Left hindlimb (tissue), 1 donor: ENCODE measurements around the gene LRRK1.
A peak's percentile ranks its signal among the peaks of the same experiment; 100 is the strongest.

Source experiments
- DNase-seq: peaks from one replicate; pipeline ENCODE4 v3.0.0-alpha.2; 2018

The LRRK1 gene

DNA sequence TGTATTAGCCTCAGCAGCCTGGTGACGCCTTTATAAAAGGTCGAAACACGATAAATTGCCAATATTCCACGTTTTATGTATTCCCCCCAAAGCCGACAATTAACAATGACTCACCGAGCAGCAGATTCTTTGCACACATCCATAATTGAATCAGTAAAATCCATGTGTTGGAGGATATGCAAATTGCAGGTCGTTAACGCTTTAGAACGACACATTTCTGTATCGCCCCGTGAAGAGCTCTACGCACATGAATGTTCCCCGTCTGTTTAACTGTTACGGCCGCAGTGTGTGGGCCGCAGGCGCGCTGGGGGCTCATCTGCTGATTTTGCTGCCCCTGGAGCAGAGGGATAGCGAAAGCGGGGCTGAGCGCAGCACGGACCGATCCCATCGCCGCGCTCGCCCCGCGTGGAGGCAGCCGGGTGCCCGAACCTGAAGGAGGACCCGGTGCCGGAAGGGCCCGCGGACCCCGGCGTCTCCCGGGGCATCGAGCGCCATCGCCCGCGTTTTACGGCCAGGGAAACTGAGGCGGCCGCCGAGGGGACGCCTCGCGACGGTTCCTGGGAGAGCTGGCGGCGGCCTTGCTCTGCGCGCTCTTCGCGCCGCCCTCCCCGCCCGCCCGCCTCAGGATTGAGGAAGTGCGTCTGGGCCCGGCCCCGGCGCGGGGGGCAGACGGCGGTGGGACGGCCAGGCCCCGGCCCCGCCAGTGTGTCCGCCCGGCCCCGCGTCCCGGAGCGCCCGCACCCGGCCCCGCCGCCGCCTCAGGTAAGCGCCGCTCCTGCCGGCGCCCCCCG is at the start of gene LRRK1:
LRRK1 (plus strand) TSS at position 668 of the 791 bp plus-strand sequence. CDS start 5,276 bp downstream, outside the sequence.
- DNase-seq, result peak; percentile 64

GRCh38 chr15:100873029-100873677 is 46.0 kb upstream of the LRRK1 start:
- peak; percentile 66 for DNase-seq

DNA sequence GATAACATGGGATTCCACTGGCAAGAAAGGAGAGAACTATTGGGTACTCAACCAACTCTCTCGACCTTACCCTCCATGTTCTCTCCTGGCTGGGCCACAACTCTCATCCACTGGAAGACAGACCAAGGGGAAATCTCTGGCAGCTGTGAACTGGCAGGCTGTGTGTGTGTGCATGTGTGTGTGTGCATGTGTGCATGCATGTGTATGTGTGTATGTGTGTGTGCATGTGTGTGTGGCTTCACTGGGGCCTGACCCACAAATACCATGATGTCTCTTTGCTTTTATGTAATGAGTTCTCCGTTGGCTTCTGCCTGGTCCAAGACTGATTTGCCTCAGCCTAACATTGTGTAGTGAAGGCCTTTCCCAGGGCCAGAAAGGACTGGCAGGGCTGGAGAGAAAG is 43.7 kb upstream of the LRRK1 start:
- DNase-seq, result no peak

- no peak for DNase-seq
These were observed 43.2 kb upstream of the LRRK1 start for GRCh38 chr15:100875976-100876375.

DNA sequence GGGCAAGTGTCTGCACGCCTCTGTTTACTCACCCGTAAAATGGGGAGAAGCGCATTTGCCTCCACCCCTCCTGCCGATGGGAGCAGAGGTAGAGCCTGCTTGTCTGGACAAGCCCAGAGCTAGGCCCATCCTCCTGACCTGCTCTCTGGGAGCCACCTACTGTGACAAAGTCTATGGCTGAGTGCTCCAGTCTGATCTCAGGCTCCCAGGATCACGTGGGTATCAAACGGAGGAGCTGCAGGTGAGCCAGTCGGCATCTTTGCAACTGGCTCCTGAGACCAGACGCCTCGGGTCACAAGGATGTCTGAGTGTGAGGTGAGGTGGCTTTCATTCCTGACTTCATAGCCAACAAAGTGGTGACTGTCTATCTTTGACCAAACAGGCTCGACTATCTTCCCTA is 41.6 kb upstream of the LRRK1 start:
- no peak for DNase-seq

- DNase-seq, result no peak
These were observed 41.0 kb upstream of the LRRK1 start for GRCh38 chr15:100878130-100878529.

DNA sequence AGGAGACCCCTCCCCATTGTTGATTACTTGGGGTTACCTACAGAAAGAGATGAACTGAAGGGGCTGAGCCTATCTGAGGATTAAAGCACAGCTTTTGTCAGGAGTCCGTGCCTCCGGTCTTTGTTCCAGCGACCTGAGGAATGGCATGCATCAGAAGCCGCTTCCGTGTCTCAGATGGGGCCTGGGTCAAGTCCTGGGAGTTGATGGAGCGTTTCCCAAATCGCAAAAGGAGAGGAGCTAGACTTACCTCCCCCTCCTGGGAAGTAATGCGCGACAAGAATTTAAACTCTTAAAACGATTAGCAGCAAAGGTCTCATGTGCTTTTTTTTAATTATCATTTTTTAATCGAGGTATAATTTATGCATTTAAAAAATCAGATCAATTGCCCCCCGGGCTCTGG is 40.5 kb upstream of the LRRK1 start:
- DNase-seq, result no peak

DNA sequence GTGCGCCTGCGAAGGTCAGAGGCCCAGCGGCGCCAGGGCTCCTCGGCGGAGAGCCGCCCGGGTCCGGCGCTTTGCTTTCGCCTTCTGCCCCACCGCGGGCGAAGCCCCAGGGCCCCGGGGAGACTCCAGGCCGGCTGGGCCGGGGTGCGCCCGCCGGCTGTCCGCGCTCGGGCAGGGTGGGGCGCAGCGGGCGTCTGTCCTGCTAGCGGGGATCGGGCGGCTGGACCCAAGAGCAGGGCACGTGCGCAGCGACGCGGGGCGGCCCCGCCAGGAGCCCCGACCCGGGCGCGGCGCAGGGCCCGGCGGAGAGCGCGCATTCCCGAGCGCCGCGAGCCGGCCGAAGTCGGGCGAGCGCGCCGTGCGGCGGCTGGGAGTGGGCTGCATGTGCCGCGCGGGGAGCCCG is 40.1 kb upstream of the LRRK1 start:
- peak; percentile 41 for DNase-seq

GRCh38 chr15:100879464-100880138 is 39.6 kb upstream of the LRRK1 start, which contains the start of gene ALDH1A3:
Gene ALDH1A3 (plus strand): TSS chr15:100879831. CDS start chr15:100879908, 77 bp downstream.
- peak; percentile 73 for DNase-seq

GRCh38 chr15:100880139-100880896 is 38.8 kb upstream of the LRRK1 start:
- DNase-seq, result no peak

- no peak for DNase-seq
These were observed 38.3 kb upstream of the LRRK1 start for GRCh38 chr15:100880897-100881242.

DNA sequence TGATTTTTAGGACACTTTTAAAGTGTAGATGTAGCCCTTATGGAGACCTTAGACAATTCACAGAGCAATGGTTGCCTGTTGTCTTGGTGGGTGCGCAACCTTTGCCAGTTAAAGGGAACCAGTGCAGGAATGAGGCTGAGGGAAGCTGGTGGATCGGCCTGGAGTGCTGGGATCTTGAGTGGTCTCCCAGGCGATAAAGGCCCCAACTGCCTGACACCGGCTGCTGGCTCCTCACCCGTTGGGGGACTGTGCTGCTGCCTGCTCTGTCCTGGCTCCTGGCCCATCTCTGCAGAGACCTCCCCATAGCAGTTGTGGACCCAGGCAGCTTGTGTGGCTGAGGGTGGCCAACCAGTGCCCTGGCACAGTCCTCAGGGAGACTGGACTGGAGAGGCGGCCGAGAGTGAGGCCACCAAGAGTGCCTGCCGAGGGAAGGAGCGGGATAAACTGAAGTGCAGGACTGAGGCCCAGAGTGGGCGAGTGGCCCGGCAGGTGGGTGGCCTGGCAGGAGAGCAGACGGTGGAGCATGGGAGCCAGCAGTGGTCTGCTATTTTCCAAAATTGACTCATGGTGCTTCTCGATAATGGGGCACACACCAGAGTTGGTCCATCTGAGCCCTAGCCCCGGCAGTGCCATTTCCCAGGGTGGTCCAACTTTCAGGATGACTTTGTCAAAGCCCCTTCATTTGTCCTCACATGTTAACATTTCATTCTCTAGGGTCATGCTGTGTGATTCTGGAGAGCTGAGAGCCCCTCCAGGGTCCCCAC is 37.4 kb upstream of the LRRK1 start:
- no peak for DNase-seq

GRCh38 chr15:100885116-100885515 is 34.0 kb upstream of the LRRK1 start:
- no peak for DNase-seq

DNA sequence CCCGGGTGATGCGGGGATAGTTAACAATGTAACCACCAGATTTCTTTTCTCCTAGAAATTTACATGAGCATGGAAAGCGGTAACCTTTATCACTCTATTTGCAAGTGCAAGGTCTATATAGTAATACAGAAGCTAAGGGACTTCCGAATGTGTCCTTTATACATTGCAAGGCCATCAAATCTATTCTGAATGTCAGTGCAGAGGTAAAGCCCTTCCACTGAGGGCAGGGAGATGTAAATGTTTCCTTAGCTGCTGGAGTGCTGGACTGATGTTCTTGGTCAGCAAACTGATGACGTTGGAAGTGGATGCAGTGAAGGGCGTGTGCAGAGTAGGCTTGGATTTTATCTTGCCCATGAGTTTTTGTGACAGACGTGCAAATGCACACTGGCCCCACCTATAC is 33.3 kb upstream of the LRRK1 start:
- DNase-seq, result no peak

GRCh38 chr15:100887211-100887913 is 31.8 kb upstream of the LRRK1 start:
- no peak for DNase-seq

DNA sequence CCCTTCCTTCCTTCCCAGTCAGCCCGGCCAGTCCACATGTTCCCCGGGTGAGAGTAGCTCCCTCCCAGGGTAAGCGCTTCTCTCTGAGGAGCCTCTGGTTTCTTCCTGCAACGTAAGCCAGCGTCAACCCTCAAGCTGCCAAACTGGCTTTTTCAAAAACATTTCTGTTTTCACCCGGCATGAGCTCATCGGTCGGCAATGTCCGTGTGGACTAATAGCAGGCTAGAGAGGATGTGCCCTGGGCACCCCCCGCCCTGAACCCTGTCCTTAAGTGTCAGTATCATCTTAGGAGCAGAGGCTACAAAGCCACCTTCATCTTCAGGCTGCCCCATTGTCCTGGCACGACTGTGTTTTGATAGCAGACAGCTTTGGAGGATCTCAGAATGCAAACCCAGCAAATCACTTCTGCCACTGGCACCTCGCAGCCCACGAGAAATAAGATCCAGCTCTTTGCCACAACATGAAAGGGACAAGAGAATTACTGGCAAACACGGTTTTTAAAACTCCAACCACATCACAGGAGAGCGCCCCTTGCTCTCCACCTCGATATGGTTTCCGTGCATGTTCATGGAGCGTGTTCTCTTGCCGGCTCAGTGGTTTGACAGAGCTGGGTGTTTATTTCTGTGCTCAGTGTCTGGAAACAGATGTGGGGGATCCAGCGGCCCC is 29.6 kb upstream of the LRRK1 start:
- peak; percentile 57 for DNase-seq

DNA sequence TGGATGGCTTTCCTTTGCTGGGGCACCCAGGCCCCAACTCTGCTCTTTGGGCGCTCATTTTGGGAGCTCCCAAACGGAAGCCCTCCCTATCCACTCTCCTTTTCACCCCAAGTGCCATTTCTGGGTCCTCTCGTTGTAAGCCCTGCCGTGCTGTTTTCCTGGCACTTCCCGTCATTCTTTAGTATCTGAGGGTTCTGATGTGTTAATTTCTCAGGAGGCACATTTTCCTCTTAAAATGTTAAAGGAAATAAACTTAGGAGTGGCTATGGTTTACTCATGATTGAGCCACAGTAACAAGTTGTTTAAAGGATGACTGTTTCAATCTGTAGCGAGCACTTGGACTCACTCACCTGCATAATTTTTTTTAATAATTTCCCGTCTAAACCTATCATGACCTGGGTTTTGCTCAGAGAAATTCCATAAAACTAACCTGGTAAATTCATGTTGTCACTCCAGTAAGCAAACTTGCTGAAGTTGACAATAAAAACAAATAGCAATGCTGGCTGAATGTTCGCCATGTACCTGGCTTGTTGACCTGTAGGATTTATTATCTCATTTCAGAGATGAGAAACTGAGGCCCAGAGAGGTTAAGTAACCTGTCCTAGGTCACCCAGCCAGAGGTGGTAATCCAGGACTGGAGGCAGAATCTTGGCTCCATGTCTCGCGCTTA is 29.0 kb upstream of the LRRK1 start:
- no peak for DNase-seq

- DNase-seq, result no peak
These were observed 28.3 kb upstream of the LRRK1 start for GRCh38 chr15:100890850-100891249.

- peak; percentile 51 for DNase-seq
These were observed 27.7 kb upstream of the LRRK1 start for GRCh38 chr15:100891307-100892012.

- DNase-seq, result no peak
These were observed 27.2 kb upstream of the LRRK1 start for GRCh38 chr15:100892013-100892355.
